GM19452 (cell line): ENCODE measurements around the gene KRTAP17-1.
"Not testable (repeated sequence)": the region's sequence is repeated elsewhere in the genome, so short reads cannot be mapped to it uniquely, and the experiment has no call there.

ENCODE experiments used
- ATAC-seq: cut with Tn5 transposase; IDR thresholded peaks from one replicate; pipeline ENCODE4 v1.9.1; 2021; ENCODE audit not compliant: unreplicated experiment

Gene KRTAP17-1, protein sequence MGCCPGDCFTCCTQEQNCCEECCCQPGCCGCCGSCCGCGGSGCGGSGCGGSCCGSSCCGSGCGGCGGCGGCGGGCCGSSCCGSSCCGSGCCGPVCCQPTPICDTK

DNA sequence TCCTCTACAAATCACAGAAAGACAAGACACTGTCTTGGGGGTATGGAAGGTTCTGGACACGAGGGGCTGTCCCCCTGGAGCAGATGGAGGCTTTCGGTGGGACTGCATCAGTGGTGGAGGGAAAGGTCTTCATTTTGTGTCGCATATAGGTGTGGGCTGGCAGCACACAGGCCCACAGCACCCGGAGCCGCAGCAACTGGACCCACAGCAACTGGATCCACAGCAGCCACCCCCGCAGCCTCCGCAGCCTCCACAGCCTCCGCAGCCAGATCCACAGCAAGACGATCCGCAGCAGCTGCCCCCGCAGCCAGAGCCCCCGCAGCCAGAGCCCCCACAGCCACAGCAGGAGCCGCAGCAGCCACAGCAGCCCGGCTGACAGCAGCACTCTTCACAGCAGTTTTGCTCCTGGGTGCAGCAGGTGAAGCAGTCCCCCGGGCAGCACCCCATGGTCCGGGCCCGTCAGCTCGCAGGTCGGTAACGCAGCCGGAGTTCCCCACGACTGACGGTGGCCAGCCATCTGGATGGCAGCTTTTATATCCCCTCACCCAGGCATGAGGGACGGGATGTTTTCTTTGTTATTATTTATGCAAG lies at the start of gene KRTAP17-1:
KRTAP17-1 (minus strand) TSS at position 507 of the 591 bp plus-strand sequence; CDS start at position 447, 60 bp downstream.
- ATAC-seq = no peak

DNA sequence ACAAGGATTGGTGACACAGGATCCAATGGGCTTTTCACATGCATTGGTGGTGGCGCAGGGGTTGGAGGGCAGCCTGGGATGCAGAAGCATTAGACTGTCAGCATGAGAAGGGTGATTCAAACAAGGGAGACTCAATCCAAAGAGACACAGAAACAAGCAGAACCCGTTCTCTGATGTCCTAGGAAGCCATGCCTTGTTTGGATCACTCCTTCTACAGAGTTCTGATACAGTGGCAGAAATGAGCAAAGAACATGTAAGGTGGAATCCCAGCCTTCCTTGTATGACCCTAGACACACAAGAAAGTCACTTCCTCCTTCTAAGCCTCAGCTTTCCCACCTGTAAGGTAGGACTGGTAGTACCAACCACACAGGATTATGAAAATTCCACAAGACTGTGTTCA lies 48.4 kb upstream of the KRTAP17-1 start:
- ATAC-seq = no peak

- ATAC-seq = no peak
These were observed 44.9 kb upstream of the KRTAP17-1 start for GRCh38 chr17:41360296-41360995.

DNA sequence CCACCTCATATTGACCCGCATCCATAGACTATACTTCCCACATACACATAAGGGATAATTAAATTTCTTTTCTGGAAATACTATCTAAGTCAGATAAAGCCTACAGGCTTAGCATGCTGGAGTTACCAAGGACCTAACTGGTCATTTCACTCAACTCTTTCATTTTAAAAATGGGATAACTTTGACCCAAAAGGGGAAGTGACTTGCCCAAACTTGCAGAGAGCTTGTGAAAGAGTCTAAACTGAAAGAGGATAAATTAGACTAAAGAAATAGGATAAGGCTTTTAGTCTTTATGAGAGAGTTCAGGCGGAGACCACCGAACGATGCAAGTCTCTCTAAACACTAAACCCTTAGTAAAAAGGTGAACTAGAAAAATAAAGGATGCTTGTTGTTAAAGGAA lies 39.0 kb upstream of the KRTAP17-1 start:
- ATAC-seq = no peak

GRCh38 chr17:41352597-41353366 lies 37.3 kb upstream of the KRTAP17-1 start:
- ATAC-seq = no peak

GRCh38 chr17:41351177-41351576 lies 35.7 kb upstream of the KRTAP17-1 start:
- ATAC-seq = no peak

- not testable (repeated sequence) for ATAC-seq
These were observed 34.9 kb upstream of the KRTAP17-1 start, which contains the start of gene KRT33A for GRCh38 chr17:41350381-41350878. TSS of gene KRT33A (minus strand) at chr17:41350828. CDS start at chr17:41350767, 61 bp downstream.

DNA sequence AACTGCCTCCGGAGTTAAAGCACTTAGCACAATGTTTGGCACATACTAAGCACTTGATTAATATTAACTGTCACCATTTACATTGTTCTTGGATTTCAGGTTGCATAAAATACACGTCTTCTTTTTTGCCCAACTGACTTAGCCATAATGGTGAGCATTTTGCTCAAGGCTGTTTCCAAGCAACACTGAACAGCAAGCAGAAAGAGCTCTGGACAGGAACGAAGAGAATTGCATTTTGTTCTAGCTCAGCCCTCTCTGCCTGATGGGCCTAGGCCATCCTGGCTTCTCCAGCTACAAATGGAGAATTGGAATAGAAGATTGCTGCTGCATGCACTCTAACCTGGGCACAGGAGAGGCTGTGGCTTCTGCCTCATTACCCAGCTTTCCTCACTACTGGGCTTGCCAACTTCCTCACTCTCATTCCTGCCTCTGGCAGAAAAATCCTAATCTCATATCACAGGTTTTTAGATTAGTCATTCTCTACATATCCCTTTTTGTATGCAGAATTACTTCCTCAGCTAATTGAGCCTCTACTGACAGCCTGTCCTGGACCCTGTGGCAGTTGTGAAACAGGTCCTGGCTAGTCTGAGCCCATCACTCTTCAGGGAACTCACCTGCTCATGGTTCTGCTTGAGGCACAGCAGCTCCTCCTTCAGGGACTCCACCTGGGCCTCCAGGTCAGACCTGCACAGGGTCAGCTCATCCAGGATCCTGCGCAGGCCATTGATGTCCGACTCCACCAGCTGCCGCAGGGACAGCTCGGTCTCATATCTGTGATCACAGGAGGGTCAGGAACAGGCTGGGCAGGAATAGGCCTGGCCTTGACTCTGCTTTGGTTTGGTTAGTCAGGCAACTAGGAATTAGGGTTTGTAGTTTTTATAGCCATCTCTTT lies 32.6 kb upstream of the KRTAP17-1 start:
- no peak for ATAC-seq

- not testable (repeated sequence) for ATAC-seq
These were observed 30.9 kb upstream of the KRTAP17-1 start for GRCh38 chr17:41346421-41346820.

- ATAC-seq = no peak
These were observed 30.5 kb upstream of the KRTAP17-1 start for GRCh38 chr17:41345992-41346391.

DNA sequence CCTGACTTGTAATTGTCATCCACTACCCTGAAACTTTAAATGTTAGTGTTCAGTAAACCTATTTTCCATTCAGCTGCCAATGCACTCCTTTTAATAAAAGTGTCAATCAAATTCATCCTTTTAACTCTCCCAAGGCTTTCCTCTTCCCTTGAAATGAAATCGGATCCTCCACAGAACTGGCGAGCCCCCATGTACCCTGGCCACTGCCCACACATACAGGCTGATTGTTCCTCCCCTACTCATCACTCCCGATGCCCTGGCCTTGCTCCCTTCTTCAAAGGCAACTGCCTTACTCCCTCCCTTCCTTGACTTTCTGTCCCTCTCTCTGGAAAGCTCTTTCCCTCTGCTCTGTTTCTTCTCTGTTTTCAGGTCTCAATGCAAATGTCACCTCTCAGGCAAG lies 27.5 kb upstream of the KRTAP17-1 start:
- no peak for ATAC-seq

DNA sequence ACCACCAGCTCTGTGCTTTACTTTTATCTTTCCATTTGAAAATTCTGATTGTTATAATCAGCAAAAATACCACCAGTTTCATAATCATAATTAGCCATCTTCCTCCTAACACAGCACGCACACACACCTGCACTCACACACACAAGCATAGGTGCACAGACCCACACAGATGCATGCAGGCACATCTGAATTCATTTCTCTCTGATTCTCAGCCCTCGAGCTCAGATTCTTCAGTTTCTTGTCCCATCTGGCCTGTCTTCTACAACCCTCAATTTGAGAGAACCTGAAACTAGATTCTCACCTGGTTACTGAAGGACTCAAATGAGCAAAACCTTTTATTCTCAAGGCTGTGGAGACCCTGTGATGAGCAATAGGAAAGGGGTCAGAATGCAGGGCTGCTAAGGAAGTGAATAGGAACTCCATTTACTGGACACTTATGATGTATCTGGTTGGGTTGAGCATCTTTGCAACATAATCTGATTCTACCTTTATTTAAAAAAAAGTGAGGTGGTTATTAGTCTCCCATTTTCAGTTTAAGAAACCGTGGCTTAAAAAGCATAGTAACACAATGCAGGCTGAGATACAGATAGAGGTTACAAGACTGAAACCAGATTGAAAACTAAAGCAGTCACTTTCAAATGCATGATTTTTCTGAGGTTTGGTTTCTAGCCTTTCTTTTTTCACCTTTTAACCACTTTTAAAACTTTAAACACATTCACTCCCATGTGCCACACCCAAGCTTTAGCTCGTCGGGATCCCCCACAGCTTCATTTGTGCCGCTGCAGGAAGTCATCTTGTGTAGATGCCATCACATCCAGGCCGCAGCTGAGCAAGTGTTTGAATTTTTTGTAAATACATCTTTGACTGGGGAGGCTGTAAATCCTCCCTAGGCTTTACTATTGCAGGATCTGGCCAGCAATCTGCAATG lies 25.7 kb upstream of the KRTAP17-1 start:
- peak; percentile 46 for ATAC-seq

DNA sequence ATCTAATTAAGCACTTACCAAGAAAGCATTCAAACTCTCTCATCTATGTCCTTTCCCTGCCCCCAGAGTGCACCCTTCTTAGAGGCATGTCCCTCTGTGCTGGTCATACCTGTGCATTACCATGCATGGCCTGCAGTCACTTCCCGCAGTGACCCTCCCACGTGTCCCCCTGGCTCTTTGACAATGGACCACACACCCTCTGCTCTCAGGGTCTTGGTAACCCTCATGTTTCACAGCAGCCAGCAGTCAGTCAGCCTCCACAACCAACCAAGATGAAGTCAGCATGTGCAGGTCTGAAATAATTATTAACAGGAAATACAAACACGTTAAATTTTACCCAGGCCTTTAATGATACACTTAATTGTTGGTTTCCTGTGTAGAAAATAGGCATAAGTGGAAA lies 25.0 kb upstream of the KRTAP17-1 start:
- no peak for ATAC-seq

GRCh38 chr17:41339571-41340172 lies 24.2 kb upstream of the KRTAP17-1 start:
- ATAC-seq = no peak

DNA sequence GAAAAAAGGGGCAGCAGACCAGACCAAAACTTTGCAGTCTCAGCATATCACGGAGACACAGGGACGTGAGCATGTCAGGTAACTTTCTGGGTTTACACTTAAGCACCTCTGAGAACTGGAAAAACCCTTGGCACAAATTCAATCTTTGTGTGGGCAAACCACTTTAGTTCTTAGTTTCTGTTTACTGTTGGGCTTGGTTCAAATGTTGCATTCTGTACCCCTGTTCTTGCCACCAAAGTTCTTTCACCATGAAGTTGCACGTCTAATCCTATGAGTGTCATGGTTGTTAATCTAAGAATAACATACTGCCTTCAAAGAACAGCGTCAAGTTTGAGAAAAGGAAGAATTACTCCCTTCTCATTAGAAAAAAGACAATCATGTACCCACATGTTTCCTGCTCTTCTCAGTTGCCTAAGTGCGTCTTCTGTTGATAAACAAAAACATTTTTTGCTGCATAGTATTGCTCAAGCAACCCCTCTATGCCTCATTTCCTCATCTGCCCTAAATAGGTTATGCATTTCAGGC lies 23.5 kb upstream of the KRTAP17-1 start:
- no peak for ATAC-seq

GRCh38 chr17:41335747-41336146 lies 20.2 kb upstream of the KRTAP17-1 start:
- no peak for ATAC-seq

GRCh38 chr17:41334385-41335305 lies 19.1 kb upstream of the KRTAP17-1 start:
- no peak for ATAC-seq

GRCh38 chr17:41333836-41334235 lies 18.3 kb upstream of the KRTAP17-1 start:
- ATAC-seq = no peak
